ENCODE measurements around the gene YJEFN3.

- TF ChIP-seq CTCF (IDR thresholded peaks at IDR 0.05) (no peak), POLR2A (IDR thresholded peaks at IDR 0.05; ENCODE audit: low read depth) (no peak)
These were observed 12.9 kb downstream of the YJEFN3 start for GRCh38 chr19:19541616-19542015.

All from esophagus muscularis mucosa (tissue), 3 donors.